H7 (cell line): Measurements from ENCODE around the gene PFDN6. TPM values are rescaled to one million over a fixed set of nuclear protein-coding genes. Genes with fewer than 3 reads are reported as not detected.

ENCODE experiments used
- DNase-seq: peaks from one replicate; pipeline ENCODE4 v3.0.0; 2012
- H3K27me3 ChIP-seq: 2 replicates; pipeline ENCODE4 v1.6.0; 2011; ENCODE audit warnings: mild to moderate bottlenecking, low read length; ENCODE audit not compliant: control insufficient read depth, insufficient read depth
- H3K36me3 ChIP-seq: replicated peaks from 2 replicates; pipeline ENCODE4 v1.5.1; 2011; ENCODE audit warnings: low read length; ENCODE audit not compliant: control insufficient read depth, insufficient read depth
- H3K4me3 ChIP-seq: 2 replicates; pipeline ENCODE4 v1.5.1; 2011; ENCODE audit warnings: low read depth, mild to moderate bottlenecking, control low read depth, low read length, moderate library complexity; ENCODE audit not compliant: insufficient read depth
- total RNA-seq: library from RNA; depleted of rRNA; stranded (reverse); fragments of >200 nt; shearing (Covaris generic); gene quantifications from 2 replicates; pipeline ENCODE4 v1.2.3, GENCODE V29; 2014

The PFDN6 gene
- total RNA-seq, 1 experiment from 2014 or later, result 87.9 TPM

- DNase-seq, result peak; percentile 81
- H3K36me3 ChIP-seq, result peaks cover 18% of the 10 kb centered on the region
These were observed 25.8 kb downstream of the PFDN6 start for GRCh38 chr6:33314943-33315792.

GRCh38 chr6:33315793-33316602 is 26.6 kb downstream of the PFDN6 start:
- Histone ChIP-seq H3K4me3 (no peak overlapping the region), H3K36me3 (peaks cover 22% of the 10 kb centered on the region), H3K27me3 (peaks cover 17% of the 10 kb centered on the region; the same call in 1 of the 2 replicates)
- DNase-seq, result peak; percentile 27

More at GRCh38 chr6:33314943-33315792, 25.8 kb downstream of the PFDN6 start:
- H3K27me3 ChIP-seq, result peaks cover 17% of the 10 kb centered on the region; the same call in 1 of the 2 replicates
- H3K4me3 ChIP-seq, result peak overlapping the region; percentile 87

GRCh38 chr6:33316603-33317418 is 27.4 kb downstream of the PFDN6 start:
- Histone ChIP-seq H3K27me3 (peaks cover 17% of the 10 kb centered on the region; the same call in 1 of the 2 replicates), H3K36me3 (peaks cover 22% of the 10 kb centered on the region), H3K4me3 (peak overlapping the region; percentile 31; the same call in 1 of the 2 replicates)
- DNase-seq, result peak; percentile 67

- Histone ChIP-seq H3K36me3 (peaks cover 22% of the 10 kb centered on the region), H3K27me3 (peaks cover 17% of the 10 kb centered on the region; the same call in 1 of the 2 replicates), H3K4me3 (peak overlapping the region; percentile 72)
- peak; percentile 97 for DNase-seq
These were observed 27.9 kb downstream of the PFDN6 start for GRCh38 chr6:33317419-33317668.

GRCh38 chr6:33317669-33318425 is 28.4 kb downstream of the PFDN6 start, which contains the start of gene ZBTB22:
TSS of gene ZBTB22 (minus strand) at chr6:33317744. CDS start at chr6:33316916, 828 bp downstream.
- Histone ChIP-seq H3K36me3 (peaks cover 22% of the 10 kb centered on the region), H3K27me3 (peaks cover 17% of the 10 kb centered on the region; the same call in 1 of the 2 replicates), H3K4me3 (peak within 1 kb of the TSS; percentile 72)
- peak; percentile 97 for DNase-seq

- Histone ChIP-seq H3K4me3 (peak overlapping the region; percentile 72; the same call in 1 of the 2 replicates), H3K27me3 (peaks cover 14% of the 10 kb centered on the region; the same call in 1 of the 2 replicates)
- DNase-seq, result peak; percentile 47
These were observed 29.1 kb downstream of the PFDN6 start for GRCh38 chr6:33318426-33319073.

GRCh38 chr6:33319939-33320314 is 30.5 kb downstream of the PFDN6 start:
- Histone ChIP-seq H3K4me3 (no peak overlapping the region), H3K36me3 (peaks cover 22% of the 10 kb centered on the region)

More at GRCh38 chr6:33318426-33319073, 29.1 kb downstream of the PFDN6 start:
- peaks cover 22% of the 10 kb centered on the region for H3K36me3 ChIP-seq

GRCh38 chr6:33320315-33321181 is 31.1 kb downstream of the PFDN6 start:
- peak; percentile 22 for DNase-seq
- Histone ChIP-seq H3K4me3 (no peak overlapping the region; the same call in 1 of the 2 replicates), H3K36me3 (peaks cover 22% of the 10 kb centered on the region), H3K27me3 (peaks cover 2% of the 10 kb centered on the region; the same call in 1 of the 2 replicates)

More at GRCh38 chr6:33319939-33320314, 30.5 kb downstream of the PFDN6 start:
- peaks cover 5% of the 10 kb centered on the region; the same call in 1 of the 2 replicates for H3K27me3 ChIP-seq
- DNase-seq, result no peak

- H3K27me3 ChIP-seq, result no peaks in the 10 kb centered on the region
- H3K36me3 ChIP-seq, result peaks cover 22% of the 10 kb centered on the region
- no peak overlapping the region; the same call in 1 of the 2 replicates for H3K4me3 ChIP-seq
- no peak for DNase-seq
These were observed 31.8 kb downstream of the PFDN6 start for GRCh38 chr6:33321227-33321626.

GRCh38 chr6:33323623-33323948 is 34.2 kb downstream of the PFDN6 start:
- peak overlapping the region; percentile 63 for H3K4me3 ChIP-seq
- peaks cover 20% of the 10 kb centered on the region for H3K36me3 ChIP-seq
- no peaks in the 10 kb centered on the region for H3K27me3 ChIP-seq
- peak; percentile 61 for DNase-seq

GRCh38 chr6:33324125-33324524 is 34.7 kb downstream of the PFDN6 start:
- Histone ChIP-seq H3K36me3 (peaks cover 14% of the 10 kb centered on the region), H3K4me3 (peak overlapping the region; percentile 63), H3K27me3 (no peaks in the 10 kb centered on the region)
- no peak for DNase-seq

- no peak overlapping the region for H3K4me3 ChIP-seq
- H3K36me3 ChIP-seq, result no peaks in the 10 kb centered on the region
- no peaks in the 10 kb centered on the region for H3K27me3 ChIP-seq
- peak; percentile 13 for DNase-seq
These were observed 39.7 kb downstream of the PFDN6 start for GRCh38 chr6:33329058-33329457.
